Mucosa of descending colon (tissue), 3 donors: Measurements from ENCODE around the gene SPCS1. TPM values are rescaled to one million over a fixed set of nuclear protein-coding genes. Genes with fewer than 3 reads are reported as not detected.

ENCODE experiments used
- ATAC-seq: fragments of 200-7000 bp; cut with Tn5 transposase; one replicate; pipeline ENCODE4 v1.9.1; 2020; ENCODE audit warnings: mild to moderate bottlenecking, moderate library complexity
- DNase-seq, 3 donors: peaks; one replicate each; pipeline ENCODE4 v3.0.0-alpha.2; 2020
- H3K36me3 ChIP-seq: fragments of 200-600 bp; one replicate; pipeline ENCODE4 v1.8.0; 2021; ENCODE audit warnings: low read depth, mild to moderate bottlenecking
- H3K4me1 ChIP-seq: fragments of 200-600 bp; one replicate; pipeline ENCODE4 v1.8.0; 2021; ENCODE audit warnings: low read depth, mild to moderate bottlenecking
- H3K4me3 ChIP-seq: fragments of 200-600 bp; one replicate; pipeline ENCODE4 v1.8.0; 2021; ENCODE audit warnings: mild to moderate bottlenecking
- H3K9me3 ChIP-seq: fragments of 200-600 bp; one replicate; pipeline ENCODE4 v1.8.0; 2021; ENCODE audit warnings: mild to moderate bottlenecking
- CTCF ChIP-seq: fragments of 200-600 bp; IDR thresholded peaks from one replicate; pipeline ENCODE4 v1.8.0; 2022; ENCODE audit warnings: antibody characterized with exemption, mild to moderate bottlenecking
- intact Hi-C, 2 donors: fragments of 100-400 bp; cut with DNase I in 1 of 2; cut with micrococcal nuclease in 1 of 2; formaldehyde crosslinking; loops; one replicate each; pipeline versions ENCODE4 v1.11.0 to v1.11.1; 2022; cut with DNase I, micrococcal nuclease
- total RNA-seq, 3 donors: library from RNA; stranded (reverse); fragmentation: NEBNext Ultra II Directional in 2 of 3; extraction: Animal tissue kit (Norgen Biotek cat#: 25700) in 2 of 3; gene quantifications; one replicate each; pipeline versions ENCODE4 v1.2.1 to v1.2.4, GENCODE V29; 2021 to 2023
- donor health status: DM: no; HTN: no; CAD: no; lungs with moderate emphysema.
- donor health status: DM: no; HTN: no; CAD: no.
- donor health status: DM: no; HTN: yes; CAD: no.

SPCS1 gene
- total RNA-seq, 3 donors from 2014 or later: 61.0 to 105 (median 80.4) TPM

DNA sequence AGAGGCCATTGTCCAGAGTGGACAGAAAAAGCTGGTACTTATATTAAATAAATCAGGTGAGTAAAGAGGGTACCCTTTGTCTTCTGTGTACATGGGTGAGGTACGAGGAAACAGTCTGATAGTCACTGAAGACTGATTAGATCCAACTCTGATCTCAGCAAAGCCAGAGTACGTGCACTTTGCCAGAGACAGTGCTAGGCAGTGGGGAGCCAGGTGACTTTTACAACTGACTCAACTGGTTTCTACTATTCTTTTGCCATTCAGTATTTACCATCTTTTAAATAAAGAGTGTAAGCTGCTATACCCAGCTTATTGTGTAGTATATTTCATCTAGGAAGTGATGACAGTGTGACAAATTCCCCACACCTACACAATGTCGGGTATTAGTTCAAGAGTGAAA, 16.8 kb upstream of the SPCS1 start:
- peaks cover 21% of the 10 kb centered on the region for H3K4me1 ChIP-seq
- no peaks in the 10 kb centered on the region for H3K36me3 ChIP-seq
- ATAC-seq (no peak), DNase-seq (no peak)
- no peak for TF ChIP-seq CTCF
- no peak overlapping the region for H3K4me3 ChIP-seq
- no peaks in the 10 kb centered on the region for H3K9me3 ChIP-seq
- intact Hi-C loops: no loop called here

- DNase-seq (no peak), ATAC-seq (no peak)
- no peaks in the 10 kb centered on the region for H3K9me3 ChIP-seq
- H3K36me3 ChIP-seq: peaks cover 4% of the 10 kb centered on the region
- TF ChIP-seq CTCF: no peak
- no peak overlapping the region for H3K4me3 ChIP-seq
- peaks cover 12% of the 10 kb centered on the region for H3K4me1 ChIP-seq
- intact Hi-C loops: no loop called here
These were observed 15.3 kb upstream of the SPCS1 start for GRCh38 chr3:52690560-52690959.

- ATAC-seq (no peak), DNase-seq (no peak)
- intact Hi-C loops: no loop called here
- Histone ChIP-seq H3K4me1 (no peaks in the 10 kb centered on the region), H3K4me3 (no peak overlapping the region), H3K36me3 (peaks cover 10% of the 10 kb centered on the region), H3K9me3 (no peaks in the 10 kb centered on the region)
- no peak for TF ChIP-seq CTCF
These were observed 12.8 kb upstream of the SPCS1 start for GRCh38 chr3:52693071-52693470.

DNA sequence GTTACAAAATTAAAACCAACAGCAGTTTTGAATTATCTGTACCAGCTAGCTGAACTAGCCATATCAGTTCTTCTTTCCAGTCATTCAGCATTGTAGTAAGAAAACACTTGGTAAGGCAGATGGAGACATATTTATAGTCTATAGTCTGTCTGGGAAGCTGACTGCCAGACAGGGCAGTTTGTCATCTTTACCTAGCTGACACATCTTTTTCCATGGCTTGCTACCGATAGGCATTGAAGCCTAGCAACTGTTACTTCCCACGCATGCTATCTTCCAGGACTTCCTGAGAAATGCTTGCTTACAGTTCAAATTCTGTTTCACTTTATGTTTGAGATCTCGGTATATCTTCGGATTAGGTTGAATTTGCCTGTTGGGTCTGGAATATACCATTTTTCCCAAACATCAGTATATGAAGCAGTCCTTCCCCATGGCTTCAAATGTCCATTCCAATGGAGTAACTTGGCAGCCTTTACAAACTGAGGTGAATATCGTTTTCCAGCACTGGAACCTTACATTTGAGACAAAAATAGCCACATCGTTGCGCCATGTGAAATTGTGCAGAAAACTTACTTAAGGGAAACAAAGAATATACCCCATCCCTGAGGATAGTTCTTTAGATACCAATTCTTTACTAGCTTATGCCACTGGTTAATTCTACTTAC, 11.2 kb upstream of the SPCS1 start:
- peaks cover 10% of the 10 kb centered on the region for H3K36me3 ChIP-seq

GRCh38 chr3:52695798-52696671, 9.9 kb upstream of the SPCS1 start:
- Histone ChIP-seq H3K9me3 (no peaks in the 10 kb centered on the region), H3K4me1 (no peaks in the 10 kb centered on the region), H3K36me3 (peaks cover 10% of the 10 kb centered on the region), H3K4me3 (no peak overlapping the region)
- intact Hi-C loops: no loop called here
- ATAC-seq (no peak), DNase-seq (no peak)
- TF ChIP-seq CTCF: no peak

More for the DNA sequence above, 11.2 kb upstream of the SPCS1 start:
- H3K4me1 ChIP-seq: no peaks in the 10 kb centered on the region
- TF ChIP-seq CTCF: no peak
- intact Hi-C loops: no loop called here
- DNase-seq (no peak), ATAC-seq (no peak)
- H3K4me3 ChIP-seq: no peak overlapping the region
- H3K9me3 ChIP-seq: no peaks in the 10 kb centered on the region
